ENCODE data around the gene GTF2F2.
"Not testable (repeated sequence)": the region's sequence is repeated elsewhere in the genome, so short reads cannot be mapped to it uniquely, and the experiment has no call there.

Gene GTF2F2

GRCh38 chr13:45240143-45240542 is 119.8 kb downstream of the GTF2F2 start:
- no peaks in the 10 kb centered on the region for H3K36me3 ChIP-seq (ENCODE audit: control insufficient read depth in 1 of 2, insufficient read depth in 2 of 2, low read length in 2 of 2)
- no peaks in the 10 kb centered on the region for H3K9me3 ChIP-seq (ENCODE audit: control insufficient read depth in 1 of 2, low read length in 2 of 2)
- no peak overlapping the region for H3K27ac ChIP-seq (ENCODE audit: low read length)
- H3K27me3 ChIP-seq (ENCODE audit: low read depth, low read length): no peaks in the 10 kb centered on the region
- H3K4me1 ChIP-seq (ENCODE audit: control insufficient read depth in 1 of 2, insufficient read depth in 2 of 2, low read length in 2 of 2): peaks cover 0 to 13% of the 10 kb centered on the region in 2 donors
- no peak overlapping the region for H3K4me3 ChIP-seq (ENCODE audit: low read depth in 1 of 2, low read length in 2 of 2)

GRCh38 chr13:45242070-45242469 is 121.8 kb downstream of the GTF2F2 start:
- Histone ChIP-seq H3K4me1 (ENCODE audit: control insufficient read depth in 1 of 2, insufficient read depth in 2 of 2, low read length in 2 of 2) (peaks cover 0 to 13% of the 10 kb centered on the region in 2 donors), H3K9me3 (ENCODE audit: control insufficient read depth in 1 of 2, low read length in 2 of 2) (no peaks in the 10 kb centered on the region), H3K27ac (ENCODE audit: low read length) (peak overlapping the region; percentile 57), H3K27me3 (ENCODE audit: low read depth, low read length) (no peaks in the 10 kb centered on the region), H3K4me3 (ENCODE audit: low read depth in 1 of 2, low read length in 2 of 2) (no peak overlapping the region), H3K36me3 (ENCODE audit: control insufficient read depth in 1 of 2, insufficient read depth in 2 of 2, low read length in 2 of 2) (no peaks in the 10 kb centered on the region)

- Histone ChIP-seq H3K4me3 (ENCODE audit: low read depth in 1 of 2, low read length in 2 of 2) (no peak overlapping the region), H3K27me3 (ENCODE audit: low read depth, low read length) (no peaks in the 10 kb centered on the region), H3K4me1 (ENCODE audit: control insufficient read depth in 1 of 2, insufficient read depth in 2 of 2, low read length in 2 of 2) (peaks cover 0 to 13% of the 10 kb centered on the region in 2 donors), H3K27ac (ENCODE audit: low read length) (peak overlapping the region; percentile 2), H3K36me3 (ENCODE audit: control insufficient read depth in 1 of 2, insufficient read depth in 2 of 2, low read length in 2 of 2) (no peaks in the 10 kb centered on the region), H3K9me3 (ENCODE audit: control insufficient read depth in 1 of 2, low read length in 2 of 2) (no peaks in the 10 kb centered on the region)
These were observed 122.2 kb downstream of the GTF2F2 start for GRCh38 chr13:45242524-45242923.

- H3K27ac ChIP-seq (ENCODE audit: low read length): no peak overlapping the region
- H3K27me3 ChIP-seq (ENCODE audit: low read depth, low read length): no peaks in the 10 kb centered on the region
- H3K9me3 ChIP-seq (ENCODE audit: control insufficient read depth in 1 of 2, low read length in 2 of 2): no peaks in the 10 kb centered on the region
- no peak overlapping the region for H3K4me3 ChIP-seq (ENCODE audit: low read depth in 1 of 2, low read length in 2 of 2)
- H3K36me3 ChIP-seq (ENCODE audit: control insufficient read depth in 1 of 2, insufficient read depth in 2 of 2, low read length in 2 of 2): no peaks in the 10 kb centered on the region
- peaks cover 0 to 13% of the 10 kb centered on the region in 2 donors for H3K4me1 ChIP-seq (ENCODE audit: control insufficient read depth in 1 of 2, insufficient read depth in 2 of 2, low read length in 2 of 2)
These were observed 122.8 kb downstream of the GTF2F2 start for GRCh38 chr13:45243077-45243476.

GRCh38 chr13:45244736-45245135 is 124.4 kb downstream of the GTF2F2 start:
- not testable (repeated sequence) for H3K36me3 ChIP-seq (ENCODE audit: control insufficient read depth in 1 of 2, insufficient read depth in 2 of 2, low read length in 2 of 2); H3K27me3 ChIP-seq (ENCODE audit: low read depth, low read length); H3K27ac ChIP-seq (ENCODE audit: low read length); H3K4me3 ChIP-seq (ENCODE audit: low read depth in 1 of 2, low read length in 2 of 2); H3K9me3 ChIP-seq (ENCODE audit: control insufficient read depth in 1 of 2, low read length in 2 of 2)
- H3K4me1 ChIP-seq (ENCODE audit: control insufficient read depth in 1 of 2, insufficient read depth in 2 of 2, low read length in 2 of 2): peaks cover 0 to 13% of the 10 kb centered on the region in 2 donors

- Histone ChIP-seq H3K27ac (ENCODE audit: low read length) (no peak overlapping the region), H3K4me3 (ENCODE audit: low read depth in 1 of 2, low read length in 2 of 2) (no peak overlapping the region), H3K27me3 (ENCODE audit: low read depth, low read length) (no peaks in the 10 kb centered on the region), H3K4me1 (ENCODE audit: control insufficient read depth in 1 of 2, insufficient read depth in 2 of 2, low read length in 2 of 2) (peaks cover 0 to 3% of the 10 kb centered on the region in 2 donors), H3K36me3 (ENCODE audit: control insufficient read depth in 1 of 2, insufficient read depth in 2 of 2, low read length in 2 of 2) (peaks cover 0 to 4% of the 10 kb centered on the region in 2 donors), H3K9me3 (ENCODE audit: control insufficient read depth in 1 of 2, low read length in 2 of 2) (no peaks in the 10 kb centered on the region)
These were observed 129.4 kb downstream of the GTF2F2 start for GRCh38 chr13:45249662-45250061.

- no peaks in the 10 kb centered on the region for H3K9me3 ChIP-seq (ENCODE audit: control insufficient read depth in 1 of 2, low read length in 2 of 2)
- no peak overlapping the region for H3K4me3 ChIP-seq (ENCODE audit: low read depth in 1 of 2, low read length in 2 of 2)
- H3K27ac ChIP-seq (ENCODE audit: low read length): no peak overlapping the region
- H3K27me3 ChIP-seq (ENCODE audit: low read depth, low read length): no peaks in the 10 kb centered on the region
- H3K4me1 ChIP-seq (ENCODE audit: control insufficient read depth in 1 of 2, insufficient read depth in 2 of 2, low read length in 2 of 2): peaks cover 3 to 7% of the 10 kb centered on the region in 2 donors
- peaks cover 0 to 4% of the 10 kb centered on the region in 2 donors for H3K36me3 ChIP-seq (ENCODE audit: control insufficient read depth in 1 of 2, insufficient read depth in 2 of 2, low read length in 2 of 2)
These were observed 134.1 kb downstream of the GTF2F2 start for GRCh38 chr13:45254396-45254795.

GRCh38 chr13:45255247-45255987 is 135.1 kb downstream of the GTF2F2 start:
- H3K36me3 ChIP-seq (ENCODE audit: control insufficient read depth in 1 of 2, insufficient read depth in 2 of 2, low read length in 2 of 2): peaks cover 0 to 4% of the 10 kb centered on the region in 2 donors
- peaks cover 2 to 7% of the 10 kb centered on the region in 2 donors for H3K4me1 ChIP-seq (ENCODE audit: control insufficient read depth in 1 of 2, insufficient read depth in 2 of 2, low read length in 2 of 2)
- H3K9me3 ChIP-seq (ENCODE audit: control insufficient read depth in 1 of 2, low read length in 2 of 2): no peaks in the 10 kb centered on the region
- H3K4me3 ChIP-seq (ENCODE audit: low read depth in 1 of 2, low read length in 2 of 2): no peak overlapping the region
- H3K27me3 ChIP-seq (ENCODE audit: low read depth, low read length): no peaks in the 10 kb centered on the region
- peak overlapping the region; percentile 6 for H3K27ac ChIP-seq (ENCODE audit: low read length)

GRCh38 chr13:45256254-45256653 is 135.9 kb downstream of the GTF2F2 start:
- H3K9me3 ChIP-seq (ENCODE audit: control insufficient read depth in 1 of 2, low read length in 2 of 2): no peaks in the 10 kb centered on the region
- H3K27ac ChIP-seq (ENCODE audit: low read length): no peak overlapping the region
- H3K4me1 ChIP-seq (ENCODE audit: control insufficient read depth in 1 of 2, insufficient read depth in 2 of 2, low read length in 2 of 2): peaks cover 0 to 7% of the 10 kb centered on the region in 2 donors
- no peak overlapping the region for H3K4me3 ChIP-seq (ENCODE audit: low read depth in 1 of 2, low read length in 2 of 2)
- H3K36me3 ChIP-seq (ENCODE audit: control insufficient read depth in 1 of 2, insufficient read depth in 2 of 2, low read length in 2 of 2): peaks cover 0 to 4% of the 10 kb centered on the region in 2 donors
- no peaks in the 10 kb centered on the region for H3K27me3 ChIP-seq (ENCODE audit: low read depth, low read length)

GRCh38 chr13:45257638-45258333 is 137.5 kb downstream of the GTF2F2 start:
- no peaks in the 10 kb centered on the region for H3K27me3 ChIP-seq (ENCODE audit: low read depth, low read length)
- H3K36me3 ChIP-seq (ENCODE audit: control insufficient read depth in 1 of 2, insufficient read depth in 2 of 2, low read length in 2 of 2): peaks cover 0 to 4% of the 10 kb centered on the region in 2 donors
- no peak overlapping the region for H3K4me3 ChIP-seq (ENCODE audit: low read depth in 1 of 2, low read length in 2 of 2)
- H3K27ac ChIP-seq (ENCODE audit: low read length): no peak overlapping the region
- peaks cover 0 to 7% of the 10 kb centered on the region in 2 donors for H3K4me1 ChIP-seq (ENCODE audit: control insufficient read depth in 1 of 2, insufficient read depth in 2 of 2, low read length in 2 of 2)
- H3K9me3 ChIP-seq (ENCODE audit: control insufficient read depth in 1 of 2, low read length in 2 of 2): no peaks in the 10 kb centered on the region

- Histone ChIP-seq H3K27ac (ENCODE audit: low read length) (no peak overlapping the region), H3K36me3 (ENCODE audit: control insufficient read depth in 1 of 2, insufficient read depth in 2 of 2, low read length in 2 of 2) (peaks cover 0 to 3% of the 10 kb centered on the region in 2 donors), H3K27me3 (ENCODE audit: low read depth, low read length) (no peaks in the 10 kb centered on the region), H3K4me3 (ENCODE audit: low read depth in 1 of 2, low read length in 2 of 2) (no peak overlapping the region), H3K9me3 (ENCODE audit: control insufficient read depth in 1 of 2, low read length in 2 of 2) (no peaks in the 10 kb centered on the region), H3K4me1 (ENCODE audit: control insufficient read depth in 1 of 2, insufficient read depth in 2 of 2, low read length in 2 of 2) (peaks cover 0 to 7% of the 10 kb centered on the region in 2 donors)
These were observed 138.0 kb downstream of the GTF2F2 start for GRCh38 chr13:45258334-45258675.
